ENCODE data around the gene FAIM2.

FAIM2 gene

DNA sequence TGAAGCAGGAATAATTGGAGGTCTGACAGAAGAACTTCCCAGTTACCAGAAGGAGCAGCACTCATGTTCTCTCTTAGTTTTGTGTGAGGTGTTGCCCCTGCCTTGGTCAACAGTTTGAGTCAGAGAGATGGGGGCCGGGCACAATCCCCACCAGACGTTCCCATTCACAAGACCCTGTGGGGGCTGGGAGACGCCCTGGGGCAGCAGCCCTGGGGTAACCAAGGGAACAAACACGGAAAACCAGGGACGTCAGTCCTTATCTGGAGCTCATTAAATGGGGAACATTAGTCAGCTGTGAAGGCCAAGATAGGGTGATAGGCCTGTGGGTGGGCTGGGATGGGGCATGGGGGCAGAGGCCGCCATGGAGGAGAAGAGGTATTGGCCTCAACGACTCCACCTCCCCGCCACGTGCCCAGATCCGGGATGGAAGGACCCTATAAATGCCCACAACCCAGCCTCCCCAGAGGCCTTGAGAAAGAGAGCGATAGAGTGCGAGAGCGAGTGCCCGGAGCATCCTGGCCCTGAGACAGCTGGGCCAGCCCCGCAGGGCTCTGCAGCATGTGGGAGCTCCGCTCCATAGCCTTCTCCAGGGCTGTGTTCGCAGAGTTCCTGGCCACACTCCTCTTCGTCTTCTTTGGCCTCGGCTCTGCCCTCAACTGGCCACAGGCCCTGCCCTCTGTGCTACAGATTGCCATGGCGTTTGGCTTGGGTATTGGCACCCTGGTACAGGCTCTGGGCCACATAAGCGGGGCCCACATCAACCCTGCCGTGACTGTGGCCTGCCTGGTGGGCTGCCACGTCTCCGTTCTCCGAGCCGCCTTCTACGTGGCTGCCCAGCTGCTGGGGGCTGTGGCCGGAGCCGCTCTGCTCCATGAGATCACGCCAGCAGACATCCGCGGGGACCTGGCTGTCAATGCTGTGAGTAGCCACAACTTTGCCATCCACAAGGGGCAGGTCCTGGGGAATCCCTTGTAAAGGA lies 46.9 kb upstream of the FAIM2 start, which contains the start of gene AQP2:
Gene AQP2 (plus strand): TSS at position 465 of the 979 bp plus-strand sequence. CDS start 94 bp downstream, at position 559.
- DNase-seq (ENCODE audit: extremely low spot score), result no peak
- no peak for TF ChIP-seq ZNF384 (IDR thresholded peaks at IDR 0.05)
- no peak for TF ChIP-seq HDGF (IDR thresholded peaks at IDR 0.05; ENCODE audit: borderline replicate concordance)
- CTCF ChIA-PET, result interaction anchor here (1.0 to 1.4 kb wide), 2 partner anchors 16 to 88 kb away, joined by 3 to 4 read pairs; no protein-coding TSS in a partner anchor
- POLR2A ChIA-PET, result interaction anchor here (1.0 kb wide), 1 partner anchor 9 kb away, joined by 3 read pairs; no protein-coding TSS in a partner anchor

DNA sequence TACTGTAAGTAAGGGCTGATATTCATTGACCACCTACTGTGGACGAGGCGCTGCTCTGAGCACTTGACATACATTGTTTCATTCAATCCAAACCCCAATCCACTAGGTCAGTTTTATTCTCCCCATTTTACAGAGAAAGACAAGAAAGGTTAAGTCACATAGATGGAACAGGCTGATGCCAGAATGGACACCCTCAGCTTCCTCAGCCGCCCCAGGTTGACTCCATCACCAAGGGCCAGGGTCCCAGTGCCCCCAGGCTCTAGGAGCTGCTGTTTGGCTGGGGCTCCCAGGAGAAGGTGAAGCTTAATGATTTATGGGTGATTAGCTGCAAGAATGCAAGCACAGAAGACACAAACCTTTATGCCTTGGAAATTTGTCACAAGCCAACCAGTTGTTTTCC lies 46.2 kb upstream of the FAIM2 start:
- ChIA-PET CTCF (interaction anchor here (1.0 to 1.4 kb wide), 2 partner anchors 17 to 89 kb away, joined by 3 to 4 read pairs; no protein-coding TSS in a partner anchor), POLR2A (no interaction called here)
- DNase-seq (ENCODE audit: extremely low spot score), result no peak
- TF ChIP-seq FOXA1 (IDR thresholded peaks at IDR 0.05) (no peak), LEF1 (IDR thresholded peaks at IDR 0.05; ENCODE audit: borderline replicate concordance) (no peak), SP1 (IDR thresholded peaks at IDR 0.05) (no peak), TARDBP (IDR thresholded peaks at IDR 0.05) (no peak), FOXK2 (IDR thresholded peaks at IDR 0.05) (no peak), PKNOX1 (IDR thresholded peaks at IDR 0.05) (no peak), FOXM1 (IDR thresholded peaks at IDR 0.05; ENCODE audit: borderline replicate concordance) (no peak), ARNT (IDR thresholded peaks at IDR 0.05) (no peak)

GRCh38 chr12:49948866-49949845 lies 45.5 kb upstream of the FAIM2 start:
- CTCF ChIA-PET, result interaction anchor here (1.0 to 1.4 kb wide), 2 partner anchors 18 to 90 kb away, joined by 3 to 4 read pairs; no protein-coding TSS in a partner anchor

DNA sequence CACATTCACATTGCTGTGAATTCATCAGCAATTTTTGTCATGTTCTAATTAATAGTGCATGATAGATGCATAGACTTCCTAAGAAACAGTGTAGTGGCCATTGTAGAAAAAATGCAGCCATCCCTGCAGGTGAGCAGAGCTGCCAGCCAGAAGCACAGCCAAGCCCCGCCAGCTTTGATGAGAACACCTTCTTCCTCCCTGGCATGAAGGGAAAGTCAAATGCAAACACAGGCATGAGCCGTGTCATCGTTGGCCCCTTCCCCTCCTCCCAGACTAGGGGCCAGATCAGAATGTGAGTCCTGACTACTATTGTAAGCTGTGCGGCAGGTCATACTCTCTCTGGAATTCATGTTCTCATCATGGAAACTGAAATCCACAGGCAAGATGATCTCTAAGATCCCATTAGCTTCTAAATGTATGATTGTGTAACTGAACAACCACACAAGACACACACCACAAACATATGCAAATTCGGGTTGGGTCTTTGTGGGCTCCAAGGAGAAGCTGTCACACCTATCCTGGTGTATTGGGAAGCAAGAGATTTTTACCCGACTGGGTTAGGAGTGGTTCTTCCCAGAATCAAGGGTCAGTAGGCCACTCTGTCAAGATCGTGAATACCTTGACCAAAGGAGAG lies 44.0 kb upstream of the FAIM2 start:
- ChIA-PET CTCF (interaction anchor here (0.6 kb wide), 1 partner anchor 123 kb away, joined by 3 read pairs; no protein-coding TSS in a partner anchor), POLR2A (no interaction called here)
- DNase-seq (ENCODE audit: extremely low spot score), result no peak
- TF ChIP-seq SP1 (IDR thresholded peaks at IDR 0.05) (no peak), FOXA1 (IDR thresholded peaks at IDR 0.05) (no peak), FOXM1 (IDR thresholded peaks at IDR 0.05; ENCODE audit: borderline replicate concordance) (no peak), LEF1 (IDR thresholded peaks at IDR 0.05; ENCODE audit: borderline replicate concordance) (no peak), TARDBP (IDR thresholded peaks at IDR 0.05) (no peak), BHLHE40 (IDR thresholded peaks at IDR 0.05; ENCODE audit: borderline replicate concordance) (no peak), ARNT (IDR thresholded peaks at IDR 0.05) (no peak), HDGF (IDR thresholded peaks at IDR 0.05; ENCODE audit: borderline replicate concordance) (no peak), NFRKB (IDR thresholded peaks at IDR 0.05) (no peak), L3MBTL2 (conservative IDR thresholded peaks at IDR 0.05) (no peak)

More at GRCh38 chr12:49948866-49949845, 45.5 kb upstream of the FAIM2 start:
- no peak for DNase-seq (ENCODE audit: extremely low spot score)
- no peak for TF ChIP-seq FOXK2 (IDR thresholded peaks at IDR 0.05)
- POLR2A ChIA-PET, result no interaction called here

DNA sequence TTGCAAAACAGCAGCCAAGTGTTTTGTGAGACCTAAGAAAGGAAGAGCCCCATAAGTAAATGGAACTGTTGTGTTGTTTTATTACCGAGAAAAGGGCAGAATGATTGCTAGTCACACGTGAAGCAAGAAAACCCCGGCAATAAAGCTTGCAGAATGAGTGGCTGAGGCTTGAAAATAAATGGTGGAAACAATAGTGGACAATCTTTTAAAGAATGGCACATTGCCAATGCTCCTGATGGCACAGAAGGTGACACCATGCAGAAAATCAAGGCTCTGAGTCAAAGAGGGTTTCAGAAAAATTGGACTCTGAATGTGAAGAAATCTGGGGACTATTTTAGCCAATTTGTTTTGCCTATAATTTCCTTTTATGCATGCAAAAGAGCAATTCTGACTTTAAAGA lies 42.8 kb upstream of the FAIM2 start:
- no peak for TF ChIP-seq TARDBP (IDR thresholded peaks at IDR 0.05)
- TF ChIP-seq NFRKB (IDR thresholded peaks at IDR 0.05), result no peak
- no peak for TF ChIP-seq ELF4 (IDR thresholded peaks at IDR 0.05)
- TF ChIP-seq PKNOX1 (IDR thresholded peaks at IDR 0.05), result no peak
- no peak for TF ChIP-seq FOXA1 (IDR thresholded peaks at IDR 0.05)
- no peak for TF ChIP-seq CTBP1 (IDR thresholded peaks at IDR 0.05; ENCODE audit: borderline replicate concordance)
- TF ChIP-seq FOXK2 (IDR thresholded peaks at IDR 0.05), result no peak
- TF ChIP-seq LEF1 (IDR thresholded peaks at IDR 0.05; ENCODE audit: borderline replicate concordance), result no peak
- TF ChIP-seq L3MBTL2 (conservative IDR thresholded peaks at IDR 0.05), result no peak
- TF ChIP-seq SUZ12 (IDR thresholded peaks at IDR 0.05), result no peak
- no peak for TF ChIP-seq BHLHE40 (IDR thresholded peaks at IDR 0.05; ENCODE audit: borderline replicate concordance)
- no peak for TF ChIP-seq FOXM1 (IDR thresholded peaks at IDR 0.05; ENCODE audit: borderline replicate concordance)
- POLR2A ChIA-PET, result interaction anchor here (0.7 to 1.4 kb wide), 2 partner anchors 48 to 77 kb away, joined by 3 to 8 read pairs; no protein-coding TSS in a partner anchor
- CTCF ChIA-PET, result interaction anchor here (0.6 to 2.8 kb wide), 12 partner anchors 9 to 396 kb away, joined by 3 to 25 read pairs (median 4); no protein-coding TSS in a partner anchor
- DNase-seq (ENCODE audit: extremely low spot score), result no peak

DNA sequence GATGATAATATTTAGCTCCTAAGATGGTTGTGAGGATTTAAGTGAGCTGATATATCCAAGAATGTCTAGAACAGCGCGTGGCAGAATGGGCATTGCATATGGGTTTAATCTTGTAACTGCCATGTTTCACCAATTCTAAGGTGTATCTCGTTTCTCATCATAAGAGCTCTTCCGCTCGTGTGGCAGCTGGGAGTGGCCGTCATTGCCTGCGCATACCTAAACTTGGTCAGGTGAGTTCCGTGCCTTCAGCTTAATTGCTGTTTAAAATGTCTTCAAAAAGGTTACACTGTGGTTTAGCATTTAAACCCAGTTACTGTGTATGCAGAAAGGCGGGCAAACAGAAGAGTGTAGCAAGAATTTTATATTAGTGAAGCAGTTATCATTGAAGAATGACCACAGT lies 42.4 kb upstream of the FAIM2 start:
- CTCF ChIA-PET, result interaction anchor here (0.6 to 2.8 kb wide), 24 partner anchors 9 to 396 kb away, joined by 3 to 25 read pairs (median 4); partner anchors contain the start of gene TMBIM6
- no peak for TF ChIP-seq PKNOX1 (IDR thresholded peaks at IDR 0.05)
- TF ChIP-seq ZNF384 (IDR thresholded peaks at IDR 0.05), result no peak
- TF ChIP-seq HDGF (IDR thresholded peaks at IDR 0.05; ENCODE audit: borderline replicate concordance), result no peak
- no peak for TF ChIP-seq FOXK2 (IDR thresholded peaks at IDR 0.05)
- TF ChIP-seq SUZ12 (IDR thresholded peaks at IDR 0.05), result no peak
- TF ChIP-seq NFRKB (IDR thresholded peaks at IDR 0.05), result no peak
- POLR2A ChIA-PET, result interaction anchor here (0.7 to 1.4 kb wide), 2 partner anchors 48 to 77 kb away, joined by 3 to 8 read pairs; no protein-coding TSS in a partner anchor
- DNase-seq (ENCODE audit: extremely low spot score), result no peak

Data from HEK293T (cell line).